Measurements from ENCODE around the gene KIF13A.
A peak's percentile ranks its signal among the peaks of the same experiment; 100 is the strongest.

Gene KIF13A

GRCh38 chr6:17972074-17972952 lies 15.1 kb downstream of the KIF13A start:
- H3K4me3 ChIP-seq = no peak overlapping the region
- peaks cover 25% of the 10 kb centered on the region for H3K4me1 ChIP-seq
- no peaks in the 10 kb centered on the region for H4K20me1 ChIP-seq
- no peak for TF ChIP-seq Cebpa-rat (IDR thresholded peaks at IDR 0.05)
- H3K4me2 ChIP-seq = peak overlapping the region; percentile 39
- H3K36me3 ChIP-seq = peaks cover 7% of the 10 kb centered on the region; the same call in 1 of the 2 replicates
- H3K27ac ChIP-seq = no peak overlapping the region
- H3K9me3 ChIP-seq = peaks cover 12% of the 10 kb centered on the region
- H3K9ac ChIP-seq = no peak overlapping the region
- H3K27me3 ChIP-seq = no peaks in the 10 kb centered on the region

GRCh38 chr6:17971128-17972073 lies 16.0 kb downstream of the KIF13A start:
- Histone ChIP-seq H3K4me3 (no peak overlapping the region), H3K9ac (no peak overlapping the region), H3K9me3 (peaks cover 10% of the 10 kb centered on the region), H3K4me1 (peaks cover 25% of the 10 kb centered on the region), H3K36me3 (peaks cover 5% of the 10 kb centered on the region; the same call in 1 of the 2 replicates), H3K27ac (no peak overlapping the region), H3K27me3 (no peaks in the 10 kb centered on the region), H4K20me1 (no peaks in the 10 kb centered on the region), H3K4me2 (no peak overlapping the region)
- no peak for TF ChIP-seq Cebpa-rat (IDR thresholded peaks at IDR 0.05)

- H3K4me1 ChIP-seq = peaks cover 31% of the 10 kb centered on the region
- no peaks in the 10 kb centered on the region for H3K9me3 ChIP-seq
- no peak overlapping the region for H3K9ac ChIP-seq
- no peak overlapping the region for H3K4me2 ChIP-seq
- H4K20me1 ChIP-seq = no peaks in the 10 kb centered on the region
- H3K27me3 ChIP-seq = no peaks in the 10 kb centered on the region
- no peak for TF ChIP-seq Cebpa-rat (IDR thresholded peaks at IDR 0.05)
- H3K4me3 ChIP-seq = no peak overlapping the region
- H3K27ac ChIP-seq = no peak overlapping the region
- H3K36me3 ChIP-seq = no peaks in the 10 kb centered on the region
These were observed 18.6 kb downstream of the KIF13A start for GRCh38 chr6:17968876-17969275.

GRCh38 chr6:17967668-17968518 lies 19.5 kb downstream of the KIF13A start:
- H3K36me3 ChIP-seq = no peaks in the 10 kb centered on the region
- no peaks in the 10 kb centered on the region for H4K20me1 ChIP-seq
- H3K4me3 ChIP-seq = no peak overlapping the region
- TF ChIP-seq Cebpa-rat (IDR thresholded peaks at IDR 0.05) = no peak
- H3K4me2 ChIP-seq = peak overlapping the region; percentile 8; the same call in 1 of the 2 replicates
- H3K4me1 ChIP-seq = peaks cover 29% of the 10 kb centered on the region
- no peaks in the 10 kb centered on the region for H3K27me3 ChIP-seq
- no peak overlapping the region for H3K9ac ChIP-seq
- no peaks in the 10 kb centered on the region for H3K9me3 ChIP-seq
- no peak overlapping the region for H3K27ac ChIP-seq

GRCh38 chr6:17966451-17966850 lies 21.0 kb downstream of the KIF13A start:
- no peaks in the 10 kb centered on the region for H3K27me3 ChIP-seq
- H3K36me3 ChIP-seq = no peaks in the 10 kb centered on the region
- peaks cover 26% of the 10 kb centered on the region for H3K4me1 ChIP-seq
- no peak overlapping the region for H3K9ac ChIP-seq
- no peak overlapping the region for H3K4me3 ChIP-seq
- H4K20me1 ChIP-seq = no peaks in the 10 kb centered on the region
- no peak overlapping the region for H3K27ac ChIP-seq
- no peak overlapping the region for H3K4me2 ChIP-seq
- no peak for TF ChIP-seq Cebpa-rat (IDR thresholded peaks at IDR 0.05)
- no peaks in the 10 kb centered on the region for H3K9me3 ChIP-seq

GRCh38 chr6:17965397-17965796 lies 22.0 kb downstream of the KIF13A start:
- H3K27ac ChIP-seq = no peak overlapping the region
- H3K4me1 ChIP-seq = peaks cover 26% of the 10 kb centered on the region

GRCh38 chr6:17964633-17965032 lies 22.8 kb downstream of the KIF13A start:
- H3K27ac ChIP-seq = no peak overlapping the region
- no peaks in the 10 kb centered on the region for H3K36me3 ChIP-seq
- H3K4me3 ChIP-seq = no peak overlapping the region
- no peak for TF ChIP-seq Cebpa-rat (IDR thresholded peaks at IDR 0.05)
- H3K9ac ChIP-seq = no peak overlapping the region
- H3K4me1 ChIP-seq = peaks cover 26% of the 10 kb centered on the region
- H3K4me2 ChIP-seq = no peak overlapping the region; the same call in 1 of the 2 replicates
- H4K20me1 ChIP-seq = no peaks in the 10 kb centered on the region
- H3K9me3 ChIP-seq = 0 out of 2 replicates have a peak, but pooled peaks cover 2% of the 10 kb centered on the region
- H3K27me3 ChIP-seq = no peaks in the 10 kb centered on the region

More at GRCh38 chr6:17965397-17965796, 22.0 kb downstream of the KIF13A start:
- no peak for TF ChIP-seq Cebpa-rat (IDR thresholded peaks at IDR 0.05)
- Histone ChIP-seq H3K4me2 (no peak overlapping the region), H3K9me3 (no peaks in the 10 kb centered on the region), H3K4me3 (no peak overlapping the region), H3K36me3 (no peaks in the 10 kb centered on the region), H4K20me1 (no peaks in the 10 kb centered on the region), H3K27me3 (no peaks in the 10 kb centered on the region), H3K9ac (no peak overlapping the region)

GRCh38 chr6:17962436-17963031 lies 24.9 kb downstream of the KIF13A start:
- H3K4me3 ChIP-seq = no peak overlapping the region
- no peak for TF ChIP-seq Cebpa-rat (IDR thresholded peaks at IDR 0.05)
- no peaks in the 10 kb centered on the region for H3K36me3 ChIP-seq
- peaks cover 35% of the 10 kb centered on the region for H3K4me1 ChIP-seq
- peak overlapping the region; percentile 50 for H3K4me2 ChIP-seq
- no peak overlapping the region for H3K27ac ChIP-seq
- no peak overlapping the region for H3K9ac ChIP-seq
- no peaks in the 10 kb centered on the region for H4K20me1 ChIP-seq
- H3K27me3 ChIP-seq = no peaks in the 10 kb centered on the region
- H3K9me3 ChIP-seq = 0 out of 2 replicates have a peak, but pooled peaks cover 4% of the 10 kb centered on the region

- no peaks in the 10 kb centered on the region for H4K20me1 ChIP-seq
These were observed 28.1 kb downstream of the KIF13A start for GRCh38 chr6:17959302-17959701.

More at GRCh38 chr6:17959302-17959701, 28.1 kb downstream of the KIF13A start:
- no peaks in the 10 kb centered on the region for H3K27me3 ChIP-seq
- H3K27ac ChIP-seq = no peak overlapping the region
- 0 out of 2 replicates have a peak, but pooled peaks cover 4% of the 10 kb centered on the region for H3K9me3 ChIP-seq
- TF ChIP-seq Cebpa-rat (IDR thresholded peaks at IDR 0.05) = no peak
- H3K9ac ChIP-seq = no peak overlapping the region
- H3K4me2 ChIP-seq = no peak overlapping the region
- no peaks in the 10 kb centered on the region for H3K36me3 ChIP-seq
- H3K4me3 ChIP-seq = no peak overlapping the region
- peaks cover 41% of the 10 kb centered on the region for H3K4me1 ChIP-seq

All from BLaER1 (cell line).